HepG2 (cell line): ENCODE measurements around the gene IKZF5. TPM values are rescaled to one million over a fixed set of nuclear protein-coding genes. Genes with fewer than 3 reads are reported as not detected.

Experiments used
- CEBPZ ChIP-seq: IDR thresholded peaks from 2 replicates; pipeline ENCODE4 v1.6.1; 2012; ENCODE audit warnings: low read length, improper control_type of control experiment
- CREB3 ChIP-seq: sonication (generic); formaldehyde crosslinking; IDR thresholded peaks from 2 replicates; pipeline ENCODE4 v1.5.0; 2020; ENCODE audit warnings: missing genetic modification reagents
- GTF2F1 ChIP-seq: fragments of 150-350 bp; IDR thresholded peaks from 2 replicates; pipeline ENCODE4 v1.6.1; 2014; ENCODE audit warnings: low read length
- HOXD1 ChIP-seq: sonication (generic); formaldehyde crosslinking; IDR thresholded peaks from 2 replicates; pipeline ENCODE4 v1.5.0; 2020; ENCODE audit warnings: missing genetic modification reagents
- KLF15 ChIP-seq: sonication (generic); formaldehyde crosslinking; IDR thresholded peaks from 2 replicates; pipeline ENCODE4 v1.8.1; 2023; ENCODE audit warnings: borderline replicate concordance, mild to moderate bottlenecking, inconsistent platforms, missing genetic modification reagents, mixed read lengths
- NR2F6 ChIP-seq, 2 experiments: IDR thresholded peaks; 2 replicates each; pipeline ENCODE4 v1.6.1; 2016; ENCODE audit warnings: antibody characterized with exemption in 1 of 2, mild to moderate bottlenecking in 1 of 2
- SMARCC2 ChIP-seq: fragments of 450-650 bp; IDR thresholded peaks from 2 replicates; pipeline ENCODE4 v1.6.1; 2017; ENCODE audit warnings: antibody characterized with exemption, mild to moderate bottlenecking
- SSRP1 ChIP-seq: IDR thresholded peaks from 2 replicates; pipeline ENCODE4 v1.6.1; 2016; ENCODE audit warnings: control low read depth
- THAP11 ChIP-seq: IDR thresholded peaks from 2 replicates; pipeline ENCODE4 v1.6.1; 2016; ENCODE audit warnings: missing biosample characterization, missing genetic modification reagents
- ZFP1 ChIP-seq: IDR thresholded peaks from 2 replicates; pipeline ENCODE4 v1.6.1; 2016
- ZHX2 ChIP-seq, 2 experiments: sonication (generic) in 1 of 2; formaldehyde crosslinking in 1 of 2; IDR thresholded peaks; 2 replicates each; pipeline versions ENCODE4 v1.6.1 to v1.9.0; 2014 to 2022; ENCODE audit warnings: antibody characterized with exemption in 1 of 2, borderline replicate concordance in 1 of 2, inconsistent platforms in 1 of 2, low read depth in 1 of 2, missing genetic modification reagents in 1 of 2
- ZMYM2 ChIP-seq: sonication (generic); formaldehyde crosslinking; IDR thresholded peaks from 2 replicates; pipeline ENCODE4 v1.8.0; 2022; ENCODE audit warnings: mild to moderate bottlenecking, missing genetic modification reagents
- ZNF205 ChIP-seq: IDR thresholded peaks from 2 replicates; pipeline ENCODE4 v1.6.1; 2018; ENCODE audit warnings: missing biosample characterization, missing genetic modification reagents
- ZNF207 ChIP-seq: fragments of 450-650 bp; IDR thresholded peaks from 2 replicates; pipeline ENCODE4 v1.6.1; 2016; ENCODE audit warnings: antibody characterized with exemption, borderline replicate concordance
- ZNF296 ChIP-seq: sonication (generic); formaldehyde crosslinking; conservative IDR thresholded peaks from 2 replicates; pipeline ENCODE4 v1.5.0; 2020; ENCODE audit warnings: mild to moderate bottlenecking, missing genetic modification reagents
- ZNF740 ChIP-seq: sonication (generic); formaldehyde crosslinking; IDR thresholded peaks from 2 replicates; pipeline ENCODE4 v1.4.0; 2020; ENCODE audit warnings: missing genetic modification reagents
- ZNF770 ChIP-seq: sonication (generic); formaldehyde crosslinking; IDR thresholded peaks from 2 replicates; pipeline ENCODE4 v1.5.0; 2020; ENCODE audit warnings: mild to moderate bottlenecking, missing genetic modification reagents
- polyA plus RNA-seq, 8 experiments: library from polyadenylated mRNA; depleted of rRNA in 3 of 8; stranded (reverse) in 7 of 8; unstranded in 1 of 8; fragments of >200 nt; fragmentation: Illumina TruSeq in 4 of 8; extraction: Trizol in 4 of 8; gene quantifications; 2 replicates each; pipeline versions ENCODE4 v1.2.1 to v1.2.3, GENCODE V29; 2011 to 2016; ENCODE audit warnings: low read depth in 4 of 8, missing spikeins in 1 of 8, mixed read lengths in 1 of 8; ENCODE audit not compliant: insufficient read depth in 1 of 8
- total RNA-seq, 5 experiments: library from RNA; depleted of rRNA; stranded (reverse); fragments of >200 nt; fragmentation: Illumina TruSeq; extraction: Trizol; gene quantifications; 2 replicates each; pipeline ENCODE4 v1.2.3, GENCODE V29; 2016; ENCODE audit warnings: low read depth in 1 of 5

The IKZF5 gene
- total and polyA plus RNA-seq, 2 of the 13 experiments (the other 11 are each of a cell fraction or from before 2014, with no cell fraction given), result 3.7 to 12.0 TPM

GRCh38 chr10:123009105-123009820 is 668 bp upstream of the IKZF5 start (continued):
- no peak for TF ChIP-seq ZHX2 (IDR thresholded peaks at IDR 0.05; ENCODE audit: low read depth)
- no peak for TF ChIP-seq ZHX2 (CRISPR knock-in tag; IDR thresholded peaks at IDR 0.05; ENCODE audit: borderline replicate concordance)
- TF ChIP-seq THAP11 (CRISPR knock-in tag), result no peak
- no peak for TF ChIP-seq CREB3
- TF ChIP-seq ZNF207, result no peak
- 0 out of 2 replicates have a peak, but pooled peaks have one; percentile 4 for TF ChIP-seq ZNF740 (CRISPR knock-in tag)
- TF ChIP-seq ZNF296 (CRISPR knock-in tag), result no peak
- TF ChIP-seq ZNF205 (CRISPR knock-in tag), result no peak
- 0 out of 2 replicates have a peak, but pooled peaks have one; percentile 13 for TF ChIP-seq NR2F6 (IDR thresholded peaks at IDR 0.05)
- TF ChIP-seq NR2F6 (CRISPR knock-in tag; IDR thresholded peaks at IDR 0.05), result no peak
- no peak for TF ChIP-seq HOXD1 (CRISPR knock-in tag)
- no peak for TF ChIP-seq ZMYM2 (CRISPR knock-in tag)
- no peak for TF ChIP-seq CEBPZ
- TF ChIP-seq GTF2F1, result no peak
- TF ChIP-seq ZNF770 (CRISPR knock-in tag), result 0 out of 2 replicates have a peak, but pooled peaks have one; percentile 32
- no peak for TF ChIP-seq SMARCC2
- no peak for TF ChIP-seq ZFP1 (CRISPR knock-in tag)
- 0 out of 2 replicates have a peak, but pooled peaks have one; percentile 2 for TF ChIP-seq KLF15 (CRISPR knock-in tag)
- TF ChIP-seq SSRP1 (CRISPR knock-in tag), result no peak
